PC-3 (cell line): ENCODE results near the gene AFF1.

Experiments used
- EZH2 ChIP-seq: fragments of 300-600 bp; sonication (generic); IDR thresholded peaks from one replicate; pipeline ENCODE4 v1.6.1; 2017; ENCODE audit warnings: antibody characterized with exemption, mild to moderate bottlenecking, low read length; ENCODE audit not compliant: unreplicated experiment
- EZH2phosphoT487 ChIP-seq: fragments of 300-600 bp; sonication (generic); IDR thresholded peaks from 2 replicates; pipeline ENCODE4 v1.6.1; 2018; ENCODE audit warnings: mild to moderate bottlenecking, antibody characterized with exemption, low read length, borderline replicate concordance
- TF ChIP-seq, protein P1 (sequence below): fragments of 300-600 bp; sonication (generic); conservative IDR thresholded peaks from 2 replicates; pipeline ENCODE4 v1.5.1; 2017; ENCODE audit warnings: antibody characterized with exemption, low read depth, mild to moderate bottlenecking, low read length

DNA sequence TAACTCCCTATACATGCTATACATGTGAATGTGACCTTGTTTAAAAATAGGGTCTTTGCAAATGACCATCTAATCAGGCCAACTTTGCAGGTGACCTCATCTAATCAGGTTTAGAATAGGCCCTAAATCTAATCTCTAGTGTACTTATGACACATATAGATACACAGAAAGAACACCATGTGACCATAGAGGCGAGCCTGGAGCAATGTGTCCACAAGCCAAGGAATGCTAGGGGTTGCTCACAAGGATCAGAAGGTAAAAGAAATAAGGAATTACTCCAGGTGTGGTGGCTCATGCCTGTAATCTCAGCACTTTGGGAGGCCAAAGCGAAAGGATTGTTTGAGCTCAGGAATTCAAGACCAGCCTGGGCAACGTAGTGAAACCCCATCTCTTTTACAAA, 32.9 kb upstream of the AFF1 start:
- TF ChIP-seq, protein P1, sequence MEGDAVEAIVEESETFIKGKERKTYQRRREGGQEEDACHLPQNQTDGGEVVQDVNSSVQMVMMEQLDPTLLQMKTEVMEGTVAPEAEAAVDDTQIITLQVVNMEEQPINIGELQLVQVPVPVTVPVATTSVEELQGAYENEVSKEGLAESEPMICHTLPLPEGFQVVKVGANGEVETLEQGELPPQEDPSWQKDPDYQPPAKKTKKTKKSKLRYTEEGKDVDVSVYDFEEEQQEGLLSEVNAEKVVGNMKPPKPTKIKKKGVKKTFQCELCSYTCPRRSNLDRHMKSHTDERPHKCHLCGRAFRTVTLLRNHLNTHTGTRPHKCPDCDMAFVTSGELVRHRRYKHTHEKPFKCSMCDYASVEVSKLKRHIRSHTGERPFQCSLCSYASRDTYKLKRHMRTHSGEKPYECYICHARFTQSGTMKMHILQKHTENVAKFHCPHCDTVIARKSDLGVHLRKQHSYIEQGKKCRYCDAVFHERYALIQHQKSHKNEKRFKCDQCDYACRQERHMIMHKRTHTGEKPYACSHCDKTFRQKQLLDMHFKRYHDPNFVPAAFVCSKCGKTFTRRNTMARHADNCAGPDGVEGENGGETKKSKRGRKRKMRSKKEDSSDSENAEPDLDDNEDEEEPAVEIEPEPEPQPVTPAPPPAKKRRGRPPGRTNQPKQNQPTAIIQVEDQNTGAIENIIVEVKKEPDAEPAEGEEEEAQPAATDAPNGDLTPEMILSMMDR: no peak
- TF ChIP-seq EZH2 (no peak), EZH2phosphoT487 (no peak)
